Karpas-422 (cell line): ENCODE measurements around the gene SLC6A8. TPM values are rescaled to one million over a fixed set of nuclear protein-coding genes. Genes with fewer than 3 reads are reported as not detected.

Experiments
- DNase-seq: peaks from one replicate; pipeline ENCODE4 v3.0.0-alpha.2; 2015
- H2AFZ ChIP-seq: fragments of 200-600 bp; sonication (generic); 2 replicates; pipeline ENCODE4 v1.6.1; 2014; ENCODE audit warnings: antibody characterized with exemption, low read length, mixed read lengths
- H3K27ac ChIP-seq: fragments of 200-600 bp; sonication (generic); 2 replicates; pipeline ENCODE4 v1.5.1; 2014; ENCODE audit warnings: mild to moderate bottlenecking, low read length, moderate library complexity
- H3K27me3 ChIP-seq: fragments of 200-600 bp; sonication (generic); 2 replicates; pipeline ENCODE4 v1.6.1; 2014; ENCODE audit warnings: low read length, mixed read lengths
- H3K36me3 ChIP-seq: fragments of 200-600 bp; sonication (generic); 2 replicates; pipeline ENCODE4 v1.6.1; 2014; ENCODE audit warnings: low read length, mixed read lengths; ENCODE audit not compliant: insufficient read depth
- H3K4me1 ChIP-seq: fragments of 200-600 bp; sonication (generic); 2 replicates; pipeline ENCODE4 v1.6.1; 2014; ENCODE audit warnings: mild to moderate bottlenecking, low read length, mixed read lengths
- H3K4me2 ChIP-seq: fragments of 200-600 bp; sonication (generic); 2 replicates; pipeline ENCODE4 v1.6.1; 2014; ENCODE audit warnings: low read length, low read depth, mild to moderate bottlenecking; ENCODE audit not compliant: poor library complexity, severe bottlenecking
- H3K4me3 ChIP-seq: fragments of 200-600 bp; sonication (generic); 2 replicates; pipeline ENCODE4 v1.5.1; 2014; ENCODE audit warnings: mild to moderate bottlenecking, antibody characterized with exemption, low read length, mixed read lengths
- H3K79me2 ChIP-seq: fragments of 200-600 bp; sonication (generic); 2 replicates; pipeline ENCODE4 v1.6.1; 2014; ENCODE audit warnings: mild to moderate bottlenecking, low read length, mixed read lengths
- H3K9ac ChIP-seq: fragments of 200-600 bp; sonication (generic); 2 replicates; pipeline ENCODE4 v1.6.0; 2014; ENCODE audit warnings: low read length
- H3K9me2 ChIP-seq: fragments of 200-600 bp; sonication (generic), shearing (Covaris generic); replicated peaks from 2 replicates; pipeline ENCODE4 v1.6.0; 2014; ENCODE audit warnings: mild to moderate bottlenecking, low read length, moderate library complexity; ENCODE audit not compliant: insufficient read depth
- H3K9me3 ChIP-seq: fragments of 300-700, 200-600 bp; sonication (generic); 2 replicates; pipeline ENCODE4 v1.6.1; 2014; ENCODE audit warnings: low read length, mixed read lengths
- H4K20me1 ChIP-seq: fragments of 200-600 bp; sonication (generic); 2 replicates; pipeline ENCODE4 v1.6.1; 2014; ENCODE audit warnings: mild to moderate bottlenecking, antibody characterized with exemption, low read length, low read depth; ENCODE audit not compliant: insufficient read depth
- total RNA-seq: library from RNA; depleted of rRNA; stranded (reverse); fragments of >200 nt; shearing (Covaris generic); gene quantifications from 2 replicates; pipeline ENCODE4 v1.2.3, GENCODE V29; 2014; ENCODE audit warnings: low replicate concordance

Gene SLC6A8
- total RNA-seq, 1 experiment from 2014 or later: not detected

GRCh38 chrX:153647461-153648357, 40.0 kb upstream of the SLC6A8 start:
- H3K79me2 ChIP-seq: no peaks in the 10 kb centered on the region

GRCh38 chrX:153648358-153649177, 39.2 kb upstream of the SLC6A8 start:
- no peak overlapping the region for H3K27ac ChIP-seq
- H3K4me2 ChIP-seq: no peak overlapping the region
- H3K9ac ChIP-seq: no peak overlapping the region
- H3K27me3 ChIP-seq: no peaks in the 10 kb centered on the region
- H3K4me1 ChIP-seq: no peaks in the 10 kb centered on the region
- H3K36me3 ChIP-seq: no peaks in the 10 kb centered on the region
- DNase-seq: no peak
- no peaks in the 10 kb centered on the region for H3K9me3 ChIP-seq
- H3K4me3 ChIP-seq: no peak overlapping the region
- no peaks in the 10 kb centered on the region for H4K20me1 ChIP-seq
- no peak overlapping the region for H2AFZ ChIP-seq
- no peaks in the 10 kb centered on the region for H3K9me2 ChIP-seq
- H3K79me2 ChIP-seq: no peaks in the 10 kb centered on the region

More at GRCh38 chrX:153647461-153648357, 40.0 kb upstream of the SLC6A8 start:
- H3K9me3 ChIP-seq: no peaks in the 10 kb centered on the region
- no peak overlapping the region for H3K4me2 ChIP-seq
- H3K4me1 ChIP-seq: no peaks in the 10 kb centered on the region
- no peak for DNase-seq
- H2AFZ ChIP-seq: no peak overlapping the region
- no peak overlapping the region for H3K9ac ChIP-seq
- H4K20me1 ChIP-seq: no peaks in the 10 kb centered on the region
- no peaks in the 10 kb centered on the region for H3K9me2 ChIP-seq
- no peak overlapping the region for H3K27ac ChIP-seq
- no peaks in the 10 kb centered on the region for H3K36me3 ChIP-seq
- H3K4me3 ChIP-seq: no peak overlapping the region
- no peaks in the 10 kb centered on the region for H3K27me3 ChIP-seq

- H3K36me3 ChIP-seq: no peaks in the 10 kb centered on the region
- no peaks in the 10 kb centered on the region for H3K4me1 ChIP-seq
- H3K27me3 ChIP-seq: no peaks in the 10 kb centered on the region
- H3K4me3 ChIP-seq: no peak overlapping the region
- peak; percentile 79 for DNase-seq
- no peaks in the 10 kb centered on the region for H3K9me2 ChIP-seq
- no peak overlapping the region for H2AFZ ChIP-seq
- H3K9ac ChIP-seq: no peak overlapping the region
- H3K79me2 ChIP-seq: no peaks in the 10 kb centered on the region
- H4K20me1 ChIP-seq: no peaks in the 10 kb centered on the region
- H3K4me2 ChIP-seq: no peak overlapping the region
- no peak overlapping the region for H3K27ac ChIP-seq
- no peaks in the 10 kb centered on the region for H3K9me3 ChIP-seq
These were observed 38.4 kb upstream of the SLC6A8 start for GRCh38 chrX:153649178-153649914.

- H2AFZ ChIP-seq: no peak overlapping the region
- no peak for DNase-seq
These were observed 37.6 kb upstream of the SLC6A8 start for GRCh38 chrX:153649915-153650782.

GRCh38 chrX:153650959-153651358, 36.8 kb upstream of the SLC6A8 start:
- Histone ChIP-seq H3K9ac (no peak overlapping the region), H3K79me2 (no peaks in the 10 kb centered on the region), H2AFZ (no peak overlapping the region), H4K20me1 (no peaks in the 10 kb centered on the region), H3K36me3 (no peaks in the 10 kb centered on the region), H3K9me3 (no peaks in the 10 kb centered on the region), H3K4me2 (no peak overlapping the region), H3K27me3 (no peaks in the 10 kb centered on the region), H3K4me3 (no peak overlapping the region), H3K4me1 (no peaks in the 10 kb centered on the region), H3K27ac (no peak overlapping the region), H3K9me2 (no peaks in the 10 kb centered on the region)
- DNase-seq: no peak

More at GRCh38 chrX:153649915-153650782, 37.6 kb upstream of the SLC6A8 start:
- Histone ChIP-seq H3K9me2 (no peaks in the 10 kb centered on the region), H3K27me3 (no peaks in the 10 kb centered on the region), H3K79me2 (no peaks in the 10 kb centered on the region), H3K9ac (no peak overlapping the region), H4K20me1 (no peaks in the 10 kb centered on the region), H3K36me3 (no peaks in the 10 kb centered on the region), H3K4me2 (no peak overlapping the region), H3K4me1 (no peaks in the 10 kb centered on the region), H3K9me3 (no peaks in the 10 kb centered on the region), H3K27ac (no peak overlapping the region), H3K4me3 (no peak overlapping the region)

- peak; percentile 68 for DNase-seq
- Histone ChIP-seq H2AFZ (no peak overlapping the region), H3K27me3 (no peaks in the 10 kb centered on the region), H3K79me2 (no peaks in the 10 kb centered on the region), H3K36me3 (no peaks in the 10 kb centered on the region), H3K9ac (no peak overlapping the region), H3K4me1 (no peaks in the 10 kb centered on the region), H3K9me2 (no peaks in the 10 kb centered on the region), H3K4me3 (no peak overlapping the region), H3K4me2 (no peak overlapping the region), H4K20me1 (no peaks in the 10 kb centered on the region), H3K27ac (no peak overlapping the region), H3K9me3 (no peaks in the 10 kb centered on the region)
These were observed 36.1 kb upstream of the SLC6A8 start for GRCh38 chrX:153651540-153652079.

- H4K20me1 ChIP-seq: no peaks in the 10 kb centered on the region
- H3K36me3 ChIP-seq: no peaks in the 10 kb centered on the region
- H3K4me3 ChIP-seq: no peak overlapping the region
- no peaks in the 10 kb centered on the region for H3K9me3 ChIP-seq
- no peak overlapping the region for H3K4me2 ChIP-seq
- H3K79me2 ChIP-seq: no peaks in the 10 kb centered on the region
- no peaks in the 10 kb centered on the region for H3K9me2 ChIP-seq
- H3K4me1 ChIP-seq: no peaks in the 10 kb centered on the region
- no peak overlapping the region for H3K27ac ChIP-seq
- H3K27me3 ChIP-seq: no peaks in the 10 kb centered on the region
- H3K9ac ChIP-seq: no peak overlapping the region
- no peak for DNase-seq
- H2AFZ ChIP-seq: no peak overlapping the region
These were observed 34.2 kb upstream of the SLC6A8 start for GRCh38 chrX:153653556-153653955.
